Endothelial cell of umbilical vein (primary cell): Measurements from ENCODE around the gene SKOR2. TPM values are rescaled to one million over a fixed set of nuclear protein-coding genes. Genes with fewer than 3 reads are reported as not detected.

Experiments
- BruUV-seq: library from RNA; stranded (reverse); fragments of 400-500 nt; replicated peaks from 2 replicates; lab custom pipeline; 2021; lab: Mats Ljungman, UMichigan
- CTCF ChIA-PET: fragments of 300-600, 350-600 bp; sonication (Branson Sonifier 250); formaldehyde crosslinking; loops from one replicate; lab custom pipeline; 2021; ENCODE audit warnings: antibody characterized with exemption, inconsistent platforms; lab: Charles Lee
- POLR2A ChIA-PET: fragments of 300-600, 350-600 bp; sonication (Branson Sonifier 250); formaldehyde crosslinking; loops from one replicate; lab custom pipeline; 2021; ENCODE audit warnings: antibody characterized with exemption, inconsistent platforms; lab: Charles Lee
- DNase-seq: peaks from one replicate; pipeline ENCODE4 v3.0.0-alpha.2; 2011; ENCODE audit warnings: low read depth, low spot score
- FAIRE-seq: peaks from 2 replicates; lab custom pipeline; 2011; peaks lifted over from hg19 to GRCh38; lab: Jason Lieb, UNC
- H2AFZ ChIP-seq: 2 replicates; pipeline ENCODE4 v1.6.0; 2012; ENCODE audit warnings: low read depth, low read length, control low read depth, inconsistent platforms
- H3K27ac ChIP-seq: 2 replicates; pipeline ENCODE4 v1.5.1; 2011; ENCODE audit warnings: low read depth, mild to moderate bottlenecking, control low read depth, low read length, moderate library complexity; ENCODE audit not compliant: insufficient read depth
- H3K27me3 ChIP-seq, 2 experiments: 2 replicates each; pipeline versions ENCODE4 v1.6.0 to v1.6.1; 2011; ENCODE audit warnings: low read length in 2 of 2, mixed read lengths in 1 of 2; ENCODE audit not compliant: control insufficient read depth in 2 of 2, insufficient read depth in 2 of 2
- H3K36me3 ChIP-seq, 2 experiments: 2 replicates in 1 of 2; 3 replicates in 1 of 2; pipeline ENCODE4 v1.5.1; 2011; ENCODE audit warnings: low read length in 2 of 2, mild to moderate bottlenecking in 1 of 2, moderate library complexity in 1 of 2; ENCODE audit not compliant: control insufficient read depth in 2 of 2, insufficient read depth in 2 of 2; ENCODE audit errors: extremely low read depth in 1 of 2
- H3K4me1 ChIP-seq: 3 replicates; pipeline ENCODE4 v1.5.1; 2011; ENCODE audit warnings: mild to moderate bottlenecking, low read length; ENCODE audit not compliant: control insufficient read depth, insufficient read depth; ENCODE audit errors: extremely low read depth
- H3K4me2 ChIP-seq: 2 replicates; pipeline ENCODE4 v1.6.1; 2011; ENCODE audit warnings: low read length, control low read depth, mixed read lengths; ENCODE audit not compliant: insufficient read depth
- H3K4me3 ChIP-seq, 3 experiments: fragments of 200-600 bp in 1 of 3; sonication (generic), shearing (Covaris generic) in 1 of 3; replicated peaks in 1 of 3; 2 replicates each; pipeline ENCODE4 v1.5.1; 2011 to 2016; ENCODE audit warnings: control low read depth in 3 of 3, low read length in 3 of 3, mild to moderate bottlenecking in 2 of 3, inconsistent platforms in 1 of 3, low read depth in 1 of 3, moderate library complexity in 1 of 3; ENCODE audit not compliant: insufficient read depth in 1 of 3
- H3K79me2 ChIP-seq: 2 replicates; pipeline ENCODE4 v1.6.0; 2012; ENCODE audit warnings: low read length, inconsistent platforms; ENCODE audit not compliant: control insufficient read depth, insufficient read depth
- H3K9ac ChIP-seq: replicated peaks from 2 replicates; pipeline ENCODE3; 2011; ENCODE audit warnings: low read length, control low read depth; ENCODE audit not compliant: insufficient read depth; ENCODE audit errors: extremely low read depth
- H3K9me1 ChIP-seq: replicated peaks from 3 replicates; pipeline ENCODE4 v1.6.0; 2011; ENCODE audit warnings: mild to moderate bottlenecking, low read length; ENCODE audit not compliant: control insufficient read depth, insufficient read depth; ENCODE audit errors: extremely low read depth
- H3K9me3 ChIP-seq: replicated peaks from 2 replicates; pipeline ENCODE4 v1.5.1; 2012; ENCODE audit warnings: low read length, inconsistent platforms; ENCODE audit not compliant: control insufficient read depth, insufficient read depth
- H4K20me1 ChIP-seq: replicated peaks from 2 replicates; pipeline ENCODE3; 2011; ENCODE audit warnings: mild to moderate bottlenecking, low read length; ENCODE audit not compliant: control insufficient read depth, insufficient read depth; ENCODE audit errors: extremely low read depth
- CTCF ChIP-seq, 2 donors: IDR thresholded peaks; 1 replicate in 1 of 2; 2 replicates in 1 of 2; pipeline ENCODE4 v1.5.1; 2011; ENCODE audit warnings: low read length in 2 of 2, mild to moderate bottlenecking in 2 of 2, moderate library complexity in 2 of 2, control low read depth in 1 of 2, inconsistent platforms in 1 of 2, low read depth in 1 of 2; ENCODE audit not compliant: insufficient read depth in 1 of 2; ENCODE audit errors: extremely low read depth in 1 of 2
- EZH2 ChIP-seq: IDR thresholded peaks from 2 replicates; pipeline ENCODE4 v1.6.1; 2012; ENCODE audit warnings: borderline replicate concordance, low read depth, mild to moderate bottlenecking, moderate library complexity, low read length, inconsistent platforms; ENCODE audit not compliant: severe bottlenecking
- FOS ChIP-seq: IDR thresholded peaks from 2 replicates; pipeline ENCODE4 v1.6.1; 2011; ENCODE audit warnings: mild to moderate bottlenecking, low read length, moderate library complexity, borderline replicate concordance; ENCODE audit not compliant: insufficient read depth
- GATA2 ChIP-seq: IDR thresholded peaks from 2 replicates; pipeline ENCODE4 v1.7.0; 2011; ENCODE audit warnings: low read depth, mild to moderate bottlenecking, moderate library complexity, mixed read lengths, low read length; ENCODE audit not compliant: insufficient read length, insufficient read depth
- JUN ChIP-seq: IDR thresholded peaks from 2 replicates; pipeline ENCODE4 v1.6.1; 2011; ENCODE audit warnings: borderline replicate concordance, low read depth; ENCODE audit not compliant: insufficient read length, insufficient read depth
- MYC ChIP-seq: IDR thresholded peaks from one replicate; pipeline ENCODE4 v1.6.1; 2011; ENCODE audit warnings: mild to moderate bottlenecking, low read depth, low read length
- POLR2A ChIP-seq: IDR thresholded peaks from 2 replicates; pipeline ENCODE4 v1.6.1; 2012; ENCODE audit warnings: low read depth, mild to moderate bottlenecking, control low read depth, low read length
- POLR2AphosphoS5 ChIP-seq: IDR thresholded peaks from 2 replicates; pipeline ENCODE4 v1.6.1; 2012; ENCODE audit warnings: low read depth, mild to moderate bottlenecking, control low read depth, low read length, moderate library complexity; ENCODE audit not compliant: insufficient read depth
- dilution Hi-C: fragments of 300-500 bp; cut with MboI; formaldehyde crosslinking; loops from one replicate; pipeline ENCODE4 v1.15.0; 2019; ENCODE audit warnings: low sequenced_read_pairs; ENCODE audit not compliant: extremely low pct_ligation_motif_present
- intact Hi-C: fragments of 100-400 bp; cut with micrococcal nuclease; formaldehyde crosslinking; loops from one replicate; pipeline ENCODE4 v1.10.0; 2022
- polyA plus RNA-seq, 4 experiments: library from polyadenylated mRNA; depleted of rRNA in 3 of 4; stranded (reverse) in 3 of 4; unstranded in 1 of 4; fragments of >200 nt; gene quantifications; 2 replicates each; pipeline versions ENCODE4 v1.2.1 to v1.2.3, GENCODE V29; 2011 to 2012; ENCODE audit warnings: missing spikeins in 1 of 4
- total RNA-seq: library from RNA; stranded (reverse); gene quantifications from 2 replicates; pipeline ENCODE4 v1.2.3, GENCODE V29; 2021
- TF ChIP-seq, protein P1 (sequence below): IDR thresholded peaks from 2 replicates; pipeline ENCODE4 v1.6.1; 2011; ENCODE audit not compliant: insufficient read depth, insufficient read length

Gene SKOR2
- total and polyA plus RNA-seq, 2 donors (not counting 3 experiments of a cell fraction or from before 2014, with no cell fraction given) = not detected

GRCh38 chr18:47191961-47192360 is 59.5 kb downstream of the SKOR2 start:
- peaks cover 4 to 13% of the 10 kb centered on the region in 2 experiments for H3K27me3 ChIP-seq
- H3K4me1 ChIP-seq = peaks cover 3% of the 10 kb centered on the region
- CTCF ChIA-PET = interaction anchor here (1.3 to 2.2 kb wide), 2 partner anchors 13 to 56 kb away, joined by 4 to 10 read pairs; no protein-coding TSS in a partner anchor
- no peaks in the 10 kb centered on the region for H3K79me2 ChIP-seq
- no peak overlapping the region for H3K9ac ChIP-seq
- no peak for TF ChIP-seq MYC
- TF ChIP-seq FOS = peak; percentile 40
- no peak overlapping the region for H2AFZ ChIP-seq
- intact Hi-C loops (no loop called here), dilution Hi-C loops (no loop called here)
- H3K4me2 ChIP-seq = no peak overlapping the region
- FAIRE-seq = no peak
- POLR2A ChIA-PET = no interaction called here
- no TSS peak for BruUV-seq
- H3K9me1 ChIP-seq = no peaks in the 10 kb centered on the region
- no peak overlapping the region for H3K27ac ChIP-seq
- H3K9me3 ChIP-seq = no peaks in the 10 kb centered on the region
- no peaks in the 10 kb centered on the region for H3K36me3 ChIP-seq
- DNase-seq = peak; percentile 35
- no peak overlapping the region for H3K4me3 ChIP-seq
- H4K20me1 ChIP-seq = no peaks in the 10 kb centered on the region

DNA sequence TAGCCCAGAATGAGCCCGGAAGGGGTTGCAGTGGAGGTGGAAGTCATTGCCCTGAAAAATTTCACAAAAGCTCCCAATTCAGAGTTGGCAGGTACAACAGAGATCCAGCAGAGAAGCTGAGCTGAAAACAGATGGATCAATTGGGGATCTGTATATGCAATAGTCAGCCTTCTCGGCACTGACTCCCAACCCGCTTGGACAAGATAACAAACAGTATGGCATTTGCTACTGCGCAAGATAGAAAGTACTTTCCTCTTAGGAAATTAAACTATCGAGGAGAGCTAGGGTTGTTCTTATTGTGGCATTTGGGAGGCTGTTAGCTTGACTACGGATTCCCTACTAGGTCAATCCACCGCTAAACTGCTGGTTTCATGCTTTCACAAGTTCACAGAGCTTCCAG is 63.7 kb downstream of the SKOR2 start:
- H3K4me3 ChIP-seq = no peak overlapping the region
- no peak overlapping the region for H2AFZ ChIP-seq
- intact Hi-C loops (no loop called here), dilution Hi-C loops (no loop called here)
- no peak overlapping the region for H3K9ac ChIP-seq
- H3K9me3 ChIP-seq = no peaks in the 10 kb centered on the region
- TF ChIP-seq FOS (no peak), POLR2A (no peak), POLR2AphosphoS5 (no peak), EZH2 (no peak), GATA2 (no peak), JUN (no peak), MYC (no peak), CTCF (IDR thresholded peaks at IDR 0.05; ENCODE audit: extremely low read depth in 1 of 2, insufficient read depth in 1 of 2, low read depth in 1 of 2, low read length in 2 of 2) (no peak)
- TF ChIP-seq, protein P1, sequence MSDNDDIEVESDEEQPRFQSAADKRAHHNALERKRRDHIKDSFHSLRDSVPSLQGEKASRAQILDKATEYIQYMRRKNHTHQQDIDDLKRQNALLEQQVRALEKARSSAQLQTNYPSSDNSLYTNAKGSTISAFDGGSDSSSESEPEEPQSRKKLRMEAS = no peak
- BruUV-seq = no TSS peak
- H4K20me1 ChIP-seq = no peaks in the 10 kb centered on the region
- no peak overlapping the region for H3K4me2 ChIP-seq
- POLR2A ChIA-PET = no interaction called here
- DNase-seq (no peak), FAIRE-seq (no peak)
- no peaks in the 10 kb centered on the region for H3K79me2 ChIP-seq
- no peaks in the 10 kb centered on the region for H3K9me1 ChIP-seq
- H3K27me3 ChIP-seq = peaks cover 2 to 9% of the 10 kb centered on the region in 2 experiments
- no peak overlapping the region for H3K27ac ChIP-seq
- no peaks in the 10 kb centered on the region for H3K36me3 ChIP-seq
- CTCF ChIA-PET = interaction anchor here (1.4 kb wide), 1 partner anchor 119 kb away, joined by 3 read pairs; no protein-coding TSS in a partner anchor
- peaks cover 3% of the 10 kb centered on the region for H3K4me1 ChIP-seq
